Measurements from ENCODE around the gene GCSH. TPM values are rescaled to one million over a fixed set of nuclear protein-coding genes. Genes with fewer than 3 reads are reported as not detected.
A peak's percentile ranks its signal among the peaks of the same experiment; 100 is the strongest.

Gene GCSH
- total RNA-seq, 1 donor from 2014 or later: 47.5 TPM

DNA sequence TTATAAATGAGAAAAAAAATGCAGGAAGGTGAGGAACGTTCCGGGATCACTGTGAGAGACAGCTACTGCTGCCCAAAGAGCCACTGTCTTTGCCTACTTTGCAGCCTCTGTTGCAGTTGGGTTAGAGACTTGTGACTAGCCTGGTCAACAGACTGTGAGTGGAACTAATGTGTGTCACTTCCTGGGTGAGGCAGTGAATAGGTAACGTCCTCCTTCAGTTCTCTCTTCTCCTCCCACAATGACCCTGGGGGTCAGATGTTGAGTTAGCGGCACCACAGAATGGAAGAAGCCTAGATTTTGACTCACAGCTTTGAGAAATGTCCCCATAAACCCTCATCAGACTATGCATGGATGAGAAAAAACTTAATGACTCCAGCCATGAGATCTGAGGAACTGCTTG is 24.4 kb downstream of the GCSH start:
- intact Hi-C loops (cut with micrococcal nuclease): no loop called here
- DNase-seq: no peak
- H3K4me3 ChIP-seq: no peak overlapping the region
- H3K36me3 ChIP-seq: no peaks in the 10 kb centered on the region
- H3K27ac ChIP-seq (replicated peaks): no peak overlapping the region
- H3K4me1 ChIP-seq: peaks cover 16% of the 10 kb centered on the region
- no peaks in the 10 kb centered on the region for H3K27me3 ChIP-seq (ENCODE audit: low read depth)
- peaks cover 3% of the 10 kb centered on the region for H3K9me3 ChIP-seq (replicated peaks)
- TF ChIP-seq, protein P1, sequence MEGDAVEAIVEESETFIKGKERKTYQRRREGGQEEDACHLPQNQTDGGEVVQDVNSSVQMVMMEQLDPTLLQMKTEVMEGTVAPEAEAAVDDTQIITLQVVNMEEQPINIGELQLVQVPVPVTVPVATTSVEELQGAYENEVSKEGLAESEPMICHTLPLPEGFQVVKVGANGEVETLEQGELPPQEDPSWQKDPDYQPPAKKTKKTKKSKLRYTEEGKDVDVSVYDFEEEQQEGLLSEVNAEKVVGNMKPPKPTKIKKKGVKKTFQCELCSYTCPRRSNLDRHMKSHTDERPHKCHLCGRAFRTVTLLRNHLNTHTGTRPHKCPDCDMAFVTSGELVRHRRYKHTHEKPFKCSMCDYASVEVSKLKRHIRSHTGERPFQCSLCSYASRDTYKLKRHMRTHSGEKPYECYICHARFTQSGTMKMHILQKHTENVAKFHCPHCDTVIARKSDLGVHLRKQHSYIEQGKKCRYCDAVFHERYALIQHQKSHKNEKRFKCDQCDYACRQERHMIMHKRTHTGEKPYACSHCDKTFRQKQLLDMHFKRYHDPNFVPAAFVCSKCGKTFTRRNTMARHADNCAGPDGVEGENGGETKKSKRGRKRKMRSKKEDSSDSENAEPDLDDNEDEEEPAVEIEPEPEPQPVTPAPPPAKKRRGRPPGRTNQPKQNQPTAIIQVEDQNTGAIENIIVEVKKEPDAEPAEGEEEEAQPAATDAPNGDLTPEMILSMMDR (IDR thresholded peaks at IDR 0.05; ENCODE audit: borderline replicate concordance): no peak

DNA sequence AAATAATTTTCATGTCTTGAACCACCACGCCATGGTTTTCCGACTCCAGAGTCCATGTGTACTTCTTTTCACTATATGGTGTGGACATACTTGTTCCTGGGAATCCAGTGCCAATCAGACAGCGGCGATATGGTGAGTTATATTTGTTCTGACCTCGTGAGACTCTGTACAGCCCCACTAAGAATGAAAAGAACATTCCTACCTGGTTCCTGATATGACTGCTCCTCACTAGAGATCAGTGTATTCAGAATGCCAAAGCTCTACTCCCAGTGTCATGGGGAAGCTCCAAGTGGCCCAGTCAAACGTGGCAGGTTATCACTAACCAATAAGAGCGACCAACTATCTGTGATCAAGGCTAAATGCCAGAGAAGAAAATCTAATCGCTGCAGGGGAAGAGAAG is 25.2 kb downstream of the GCSH start:
- peak overlapping the region; percentile 20 for H3K27ac ChIP-seq (replicated peaks)
- intact Hi-C loops (cut with micrococcal nuclease): no loop called here

DNA sequence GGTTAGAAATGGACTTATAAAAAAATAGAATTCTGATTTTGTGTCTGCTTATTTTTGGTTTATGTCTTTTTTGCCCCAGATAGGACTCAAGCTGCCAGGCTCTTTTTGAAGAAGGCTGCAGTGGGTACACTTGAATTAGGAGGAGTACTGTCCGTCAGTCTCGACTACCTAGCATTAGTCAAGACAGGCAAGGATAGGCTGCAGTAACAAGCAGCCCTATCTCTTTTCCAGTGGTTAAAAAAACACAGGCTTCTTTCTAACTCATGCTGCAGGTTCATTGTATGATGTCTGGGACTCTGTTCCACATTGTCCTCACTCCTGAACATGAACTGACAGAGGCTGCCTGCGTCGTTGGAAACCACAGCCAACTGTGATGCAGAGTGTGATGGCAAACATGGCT is 27.1 kb downstream of the GCSH start:
- DNase-seq: no peak
- intact Hi-C loops (cut with micrococcal nuclease): no loop called here
- TF ChIP-seq, protein P1 (IDR thresholded peaks at IDR 0.05; ENCODE audit: borderline replicate concordance): no peak
- Histone ChIP-seq H3K27me3 (ENCODE audit: low read depth) (no peaks in the 10 kb centered on the region), H3K9me3 (replicated peaks) (peaks cover 3% of the 10 kb centered on the region), H3K27ac (replicated peaks) (no peak overlapping the region), H3K36me3 (no peaks in the 10 kb centered on the region), H3K4me3 (no peak overlapping the region), H3K4me1 (peaks cover 7% of the 10 kb centered on the region)

More for the DNA sequence above, 25.2 kb downstream of the GCSH start:
- H3K27me3 ChIP-seq (ENCODE audit: low read depth): no peaks in the 10 kb centered on the region
- TF ChIP-seq, protein P1 (IDR thresholded peaks at IDR 0.05; ENCODE audit: borderline replicate concordance): no peak
- no peak for DNase-seq
- H3K4me1 ChIP-seq: peaks cover 8% of the 10 kb centered on the region
- H3K4me3 ChIP-seq: no peak overlapping the region
- no peaks in the 10 kb centered on the region for H3K36me3 ChIP-seq
- H3K9me3 ChIP-seq (replicated peaks): peaks cover 3% of the 10 kb centered on the region

DNA sequence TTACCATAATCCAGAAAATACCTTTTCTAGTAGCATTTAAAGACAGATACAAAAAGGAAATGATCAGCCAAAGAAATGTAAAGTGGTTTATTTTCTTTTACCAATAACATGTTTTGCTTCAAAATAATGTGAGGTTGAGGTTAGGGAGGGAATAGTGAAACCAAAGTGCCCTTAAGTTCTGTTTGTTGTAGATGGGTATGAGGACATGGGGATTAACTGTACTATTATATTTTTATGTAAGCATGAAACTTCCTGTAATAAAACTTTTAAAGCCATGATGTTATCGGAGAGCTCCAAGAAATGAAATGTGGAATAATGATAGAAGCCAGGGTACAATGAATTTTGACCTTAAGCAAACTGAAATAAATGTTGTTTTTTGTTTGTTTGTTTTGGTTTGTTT is 29.0 kb downstream of the GCSH start:
- intact Hi-C loops (cut with micrococcal nuclease): no loop called here
- TF ChIP-seq, protein P1 (IDR thresholded peaks at IDR 0.05; ENCODE audit: borderline replicate concordance): no peak
- H3K9me3 ChIP-seq (replicated peaks): peaks cover 3% of the 10 kb centered on the region
- no peak overlapping the region for H3K4me3 ChIP-seq
- H3K27me3 ChIP-seq (ENCODE audit: low read depth): no peaks in the 10 kb centered on the region
- peaks cover 11% of the 10 kb centered on the region for H3K4me1 ChIP-seq
- no peak for DNase-seq
- H3K36me3 ChIP-seq: no peaks in the 10 kb centered on the region
- H3K27ac ChIP-seq (replicated peaks): no peak overlapping the region

DNA sequence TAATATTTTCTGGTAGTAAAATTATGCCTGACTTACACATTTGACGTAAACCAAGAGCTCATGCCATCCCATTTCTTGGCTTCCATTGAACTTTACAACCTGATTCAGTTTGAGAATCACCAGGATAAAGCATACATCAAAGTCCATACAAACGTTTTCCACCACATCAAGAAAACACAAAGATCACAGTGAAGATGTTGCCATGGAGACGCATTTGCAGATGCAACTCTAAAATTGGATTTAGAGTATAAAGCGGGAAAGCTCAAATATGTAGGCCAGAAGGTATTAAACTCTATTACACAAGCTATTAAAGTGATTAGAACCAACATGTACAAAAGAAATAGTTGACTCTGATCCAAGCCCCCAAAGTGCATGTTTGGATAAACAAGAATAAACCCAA is 29.5 kb downstream of the GCSH start:
- peaks cover 3% of the 10 kb centered on the region for H3K9me3 ChIP-seq (replicated peaks)
- H3K27ac ChIP-seq (replicated peaks): no peak overlapping the region
- H3K36me3 ChIP-seq: no peaks in the 10 kb centered on the region
- peaks cover 10% of the 10 kb centered on the region for H3K4me1 ChIP-seq
- DNase-seq: no peak
- intact Hi-C loops (cut with micrococcal nuclease): no loop called here
- TF ChIP-seq, protein P1 (IDR thresholded peaks at IDR 0.05; ENCODE audit: borderline replicate concordance): no peak
- no peaks in the 10 kb centered on the region for H3K27me3 ChIP-seq (ENCODE audit: low read depth)
- H3K4me3 ChIP-seq: no peak overlapping the region
